ENCODE measurements around the gene HK3.

The HK3 gene

GRCh38 chr5:176899296-176899891 is at the start of gene HK3:
Gene HK3 (minus strand): TSS chr5:176899346. CDS start chr5:176896159, 3,187 bp downstream.
- Histone ChIP-seq H3K9me3 (ENCODE audit: control insufficient read depth, insufficient read depth, low read length) (no peaks in the 10 kb centered on the region), H3K4me1 (ENCODE audit: control insufficient read depth, insufficient read depth, low read length) (peaks cover 6% of the 10 kb centered on the region), H3K27me3 (ENCODE audit: control insufficient read depth, insufficient read depth, low read length) (no peaks in the 10 kb centered on the region), H3K9ac (ENCODE audit: low read depth, low read length) (no peak within 1 kb of the TSS), H3K4me3 (ENCODE audit: low read depth, low read length) (no peak within 1 kb of the TSS), H3K36me3 (ENCODE audit: control insufficient read depth, insufficient read depth, low read length) (peaks cover 13% of the 10 kb centered on the region)

- peaks cover 22% of the 10 kb centered on the region for H3K4me1 ChIP-seq (ENCODE audit: control insufficient read depth, insufficient read depth, low read length)
- H3K9ac ChIP-seq (ENCODE audit: low read depth, low read length), result no peak overlapping the region
- no peak overlapping the region for H3K4me3 ChIP-seq (ENCODE audit: low read depth, low read length)
- H3K36me3 ChIP-seq (ENCODE audit: control insufficient read depth, insufficient read depth, low read length), result peaks cover 10% of the 10 kb centered on the region
- no peaks in the 10 kb centered on the region for H3K9me3 ChIP-seq (ENCODE audit: control insufficient read depth, insufficient read depth, low read length)
- H3K27me3 ChIP-seq (ENCODE audit: control insufficient read depth, insufficient read depth, low read length), result no peaks in the 10 kb centered on the region
Measured at GRCh38 chr5:176948458-176948857, 49.3 kb upstream of the HK3 start.

GRCh38 chr5:176947847-176948246 is 48.7 kb upstream of the HK3 start:
- Histone ChIP-seq H3K9me3 (ENCODE audit: control insufficient read depth, insufficient read depth, low read length) (no peaks in the 10 kb centered on the region), H3K9ac (ENCODE audit: low read depth, low read length) (no peak overlapping the region), H3K4me1 (ENCODE audit: control insufficient read depth, insufficient read depth, low read length) (peaks cover 28% of the 10 kb centered on the region), H3K27me3 (ENCODE audit: control insufficient read depth, insufficient read depth, low read length) (no peaks in the 10 kb centered on the region), H3K36me3 (ENCODE audit: control insufficient read depth, insufficient read depth, low read length) (peaks cover 10% of the 10 kb centered on the region), H3K4me3 (ENCODE audit: low read depth, low read length) (no peak overlapping the region)

- peaks cover 5% of the 10 kb centered on the region for H3K36me3 ChIP-seq (ENCODE audit: control insufficient read depth, insufficient read depth, low read length)
- H3K9ac ChIP-seq (ENCODE audit: low read depth, low read length), result no peak overlapping the region
- no peaks in the 10 kb centered on the region for H3K27me3 ChIP-seq (ENCODE audit: control insufficient read depth, insufficient read depth, low read length)
- peaks cover 28% of the 10 kb centered on the region for H3K4me1 ChIP-seq (ENCODE audit: control insufficient read depth, insufficient read depth, low read length)
- no peaks in the 10 kb centered on the region for H3K9me3 ChIP-seq (ENCODE audit: control insufficient read depth, insufficient read depth, low read length)
- H3K4me3 ChIP-seq (ENCODE audit: low read depth, low read length), result peak overlapping the region; percentile 19
Measured at GRCh38 chr5:176944268-176944667, 45.1 kb upstream of the HK3 start.

GRCh38 chr5:176943816-176944215 is 44.7 kb upstream of the HK3 start:
- no peak overlapping the region for H3K4me3 ChIP-seq (ENCODE audit: low read depth, low read length)
- no peak overlapping the region for H3K9ac ChIP-seq (ENCODE audit: low read depth, low read length)
- no peaks in the 10 kb centered on the region for H3K27me3 ChIP-seq (ENCODE audit: control insufficient read depth, insufficient read depth, low read length)
- peaks cover 5% of the 10 kb centered on the region for H3K36me3 ChIP-seq (ENCODE audit: control insufficient read depth, insufficient read depth, low read length)
- no peaks in the 10 kb centered on the region for H3K9me3 ChIP-seq (ENCODE audit: control insufficient read depth, insufficient read depth, low read length)
- H3K4me1 ChIP-seq (ENCODE audit: control insufficient read depth, insufficient read depth, low read length), result peaks cover 28% of the 10 kb centered on the region

GRCh38 chr5:176941951-176942350 is 42.8 kb upstream of the HK3 start:
- H3K4me3 ChIP-seq (ENCODE audit: low read depth, low read length), result no peak overlapping the region
- H3K36me3 ChIP-seq (ENCODE audit: control insufficient read depth, insufficient read depth, low read length), result peaks cover 5% of the 10 kb centered on the region
- peaks cover 22% of the 10 kb centered on the region for H3K4me1 ChIP-seq (ENCODE audit: control insufficient read depth, insufficient read depth, low read length)
- no peaks in the 10 kb centered on the region for H3K9me3 ChIP-seq (ENCODE audit: control insufficient read depth, insufficient read depth, low read length)
- H3K27me3 ChIP-seq (ENCODE audit: control insufficient read depth, insufficient read depth, low read length), result no peaks in the 10 kb centered on the region
- H3K9ac ChIP-seq (ENCODE audit: low read depth, low read length), result no peak overlapping the region

- Histone ChIP-seq H3K4me3 (ENCODE audit: low read depth, low read length) (no peak overlapping the region), H3K27me3 (ENCODE audit: control insufficient read depth, insufficient read depth, low read length) (no peaks in the 10 kb centered on the region), H3K4me1 (ENCODE audit: control insufficient read depth, insufficient read depth, low read length) (peaks cover 6% of the 10 kb centered on the region), H3K9me3 (ENCODE audit: control insufficient read depth, insufficient read depth, low read length) (no peaks in the 10 kb centered on the region), H3K36me3 (ENCODE audit: control insufficient read depth, insufficient read depth, low read length) (no peaks in the 10 kb centered on the region), H3K9ac (ENCODE audit: low read depth, low read length) (no peak overlapping the region)
Measured at GRCh38 chr5:176938472-176938871, 39.3 kb upstream of the HK3 start.

GRCh38 chr5:176935017-176935416 is 35.9 kb upstream of the HK3 start:
- Histone ChIP-seq H3K9ac (ENCODE audit: low read depth, low read length) (no peak overlapping the region), H3K9me3 (ENCODE audit: control insufficient read depth, insufficient read depth, low read length) (no peaks in the 10 kb centered on the region), H3K27me3 (ENCODE audit: control insufficient read depth, insufficient read depth, low read length) (no peaks in the 10 kb centered on the region), H3K4me3 (ENCODE audit: low read depth, low read length) (no peak overlapping the region), H3K36me3 (ENCODE audit: control insufficient read depth, insufficient read depth, low read length) (no peaks in the 10 kb centered on the region), H3K4me1 (ENCODE audit: control insufficient read depth, insufficient read depth, low read length) (no peaks in the 10 kb centered on the region)

- Histone ChIP-seq H3K9ac (ENCODE audit: low read depth, low read length) (no peak overlapping the region), H3K9me3 (ENCODE audit: control insufficient read depth, insufficient read depth, low read length) (no peaks in the 10 kb centered on the region), H3K36me3 (ENCODE audit: control insufficient read depth, insufficient read depth, low read length) (no peaks in the 10 kb centered on the region), H3K27me3 (ENCODE audit: control insufficient read depth, insufficient read depth, low read length) (no peaks in the 10 kb centered on the region), H3K4me1 (ENCODE audit: control insufficient read depth, insufficient read depth, low read length) (no peaks in the 10 kb centered on the region), H3K4me3 (ENCODE audit: low read depth, low read length) (no peak overlapping the region)
Measured at GRCh38 chr5:176934309-176934930, 35.3 kb upstream of the HK3 start.

- Histone ChIP-seq H3K36me3 (ENCODE audit: control insufficient read depth, insufficient read depth, low read length) (no peaks in the 10 kb centered on the region), H3K9ac (ENCODE audit: low read depth, low read length) (no peak overlapping the region), H3K9me3 (ENCODE audit: control insufficient read depth, insufficient read depth, low read length) (no peaks in the 10 kb centered on the region), H3K4me1 (ENCODE audit: control insufficient read depth, insufficient read depth, low read length) (no peaks in the 10 kb centered on the region), H3K4me3 (ENCODE audit: low read depth, low read length) (no peak overlapping the region), H3K27me3 (ENCODE audit: control insufficient read depth, insufficient read depth, low read length) (no peaks in the 10 kb centered on the region)
Measured at GRCh38 chr5:176929654-176930053, 30.5 kb upstream of the HK3 start.

- no peaks in the 10 kb centered on the region for H3K4me1 ChIP-seq (ENCODE audit: control insufficient read depth, insufficient read depth, low read length)
- no peaks in the 10 kb centered on the region for H3K27me3 ChIP-seq (ENCODE audit: control insufficient read depth, insufficient read depth, low read length)
- no peak overlapping the region for H3K9ac ChIP-seq (ENCODE audit: low read depth, low read length)
- H3K9me3 ChIP-seq (ENCODE audit: control insufficient read depth, insufficient read depth, low read length), result no peaks in the 10 kb centered on the region
- no peaks in the 10 kb centered on the region for H3K36me3 ChIP-seq (ENCODE audit: control insufficient read depth, insufficient read depth, low read length)
- H3K4me3 ChIP-seq (ENCODE audit: low read depth, low read length), result no peak overlapping the region
Measured at GRCh38 chr5:176927562-176927961, 28.4 kb upstream of the HK3 start.

- no peak overlapping the region for H3K4me3 ChIP-seq (ENCODE audit: low read depth, low read length)
- H3K9me3 ChIP-seq (ENCODE audit: control insufficient read depth, insufficient read depth, low read length), result no peaks in the 10 kb centered on the region
- no peaks in the 10 kb centered on the region for H3K36me3 ChIP-seq (ENCODE audit: control insufficient read depth, insufficient read depth, low read length)
- H3K27me3 ChIP-seq (ENCODE audit: control insufficient read depth, insufficient read depth, low read length), result no peaks in the 10 kb centered on the region
- no peak overlapping the region for H3K9ac ChIP-seq (ENCODE audit: low read depth, low read length)
- H3K4me1 ChIP-seq (ENCODE audit: control insufficient read depth, insufficient read depth, low read length), result no peaks in the 10 kb centered on the region
Measured at GRCh38 chr5:176922817-176923216, 23.7 kb upstream of the HK3 start.

Measured in iPS-15b (cell line).